Measurements from ENCODE around the gene VAPB.
A peak's percentile ranks its signal among the peaks of the same experiment; 100 is the strongest.

The VAPB gene

GRCh38 chr20:58466095-58466708, 77.2 kb downstream of the VAPB start:
- DNase-seq = no peak

DNA sequence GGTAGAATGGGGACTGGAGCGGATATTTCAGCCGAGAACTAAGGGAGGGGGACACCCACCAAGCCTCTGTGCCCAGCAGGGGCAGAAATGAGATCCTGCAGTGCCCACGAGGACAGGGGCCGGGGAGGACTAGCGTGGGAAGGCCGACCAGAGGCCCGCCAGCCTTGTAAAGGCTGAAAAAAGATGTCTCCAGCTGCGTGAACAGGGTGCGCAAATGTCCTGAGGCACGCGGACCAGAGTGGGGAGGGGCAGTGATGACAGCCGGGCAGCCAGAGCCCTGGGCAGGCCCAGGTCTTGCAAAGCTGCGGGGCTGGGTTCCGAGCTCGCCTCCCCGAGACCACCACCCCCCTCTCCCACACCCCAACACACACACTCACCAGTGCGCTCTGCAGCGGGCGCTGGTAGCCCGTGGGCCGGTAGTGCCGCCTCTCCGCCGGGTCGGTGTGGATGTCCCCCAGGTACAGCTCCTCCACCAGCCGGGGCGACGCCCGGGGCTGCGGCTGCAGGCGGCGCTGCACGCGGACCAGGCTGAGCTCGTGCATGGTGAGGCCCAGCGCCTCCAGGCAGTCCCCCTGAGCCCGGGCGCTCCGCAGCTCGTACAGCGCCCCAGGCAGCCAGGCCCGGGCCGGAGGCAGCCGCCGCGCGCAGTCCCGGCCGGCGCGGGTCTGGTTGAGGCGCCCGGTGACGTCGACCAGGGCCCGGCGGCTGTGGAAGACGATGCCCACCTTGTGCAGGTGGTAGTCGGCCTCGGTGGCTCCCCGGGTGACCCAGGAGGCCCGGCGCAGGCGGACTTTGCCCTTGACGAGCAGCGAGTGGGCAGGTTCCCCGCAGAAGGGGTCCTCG, 77.9 kb downstream of the VAPB start:
- no peak for DNase-seq

- no peak for DNase-seq
Observed at GRCh38 chr20:58467572-58468527, 78.8 kb downstream of the VAPB start.

- no peak for DNase-seq
Observed at GRCh38 chr20:58469616-58470015, 80.6 kb downstream of the VAPB start.

- no peak for DNase-seq
Observed at GRCh38 chr20:58470336-58471192, 81.5 kb downstream of the VAPB start.

DNA sequence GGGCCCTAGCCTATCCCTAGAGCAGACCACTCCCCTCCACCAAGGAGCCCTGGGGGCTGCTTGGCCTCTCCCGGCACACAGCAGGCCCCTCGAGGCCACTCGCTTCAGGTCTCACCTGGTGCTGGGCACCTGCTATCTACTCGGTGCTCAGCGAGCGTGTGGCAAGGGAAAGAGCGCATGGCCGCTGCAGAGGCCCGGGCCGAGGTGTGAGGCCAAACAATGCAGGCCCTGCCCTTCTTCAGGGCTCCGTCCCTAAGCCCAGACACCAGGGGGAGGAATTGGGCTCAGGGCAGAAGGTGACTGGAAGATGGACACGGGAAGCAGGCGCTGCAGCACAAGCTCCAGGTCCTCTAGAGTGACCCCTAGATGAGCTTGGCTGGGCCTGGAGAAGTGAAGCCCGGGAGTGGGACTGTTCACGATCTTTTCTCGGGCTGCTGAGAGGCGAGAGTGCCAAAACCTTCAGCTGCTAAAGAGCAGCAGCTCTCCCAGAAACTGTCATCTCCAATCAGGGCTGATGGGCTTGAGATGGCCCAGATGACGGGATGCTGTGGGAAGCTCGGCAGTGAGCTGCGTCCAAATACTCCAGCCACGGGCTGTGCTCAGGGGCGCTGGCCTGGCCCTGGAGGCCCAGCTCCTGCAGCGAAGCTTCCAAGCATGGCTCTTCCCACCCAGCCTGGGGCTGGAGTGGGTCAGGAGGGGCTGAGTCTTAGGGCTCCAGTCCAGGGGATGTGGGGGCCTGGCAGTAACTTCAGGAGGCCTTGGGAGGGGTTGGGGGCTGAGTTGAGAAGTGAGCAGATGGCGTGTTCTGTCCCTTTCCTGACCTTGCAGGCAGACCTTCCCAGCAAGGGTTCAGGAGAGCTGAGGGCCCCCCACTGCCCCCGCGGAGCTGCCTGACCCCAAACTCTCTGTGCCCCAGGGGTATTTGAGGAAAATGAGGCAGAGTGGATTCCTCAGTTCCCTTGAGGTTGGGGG, 82.5 kb downstream of the VAPB start:
- DNase-seq = peak; percentile 7

- no peak for DNase-seq
Observed at GRCh38 chr20:58472273-58473018, 83.4 kb downstream of the VAPB start.

GRCh38 chr20:58473453-58474425, 84.7 kb downstream of the VAPB start:
- no peak for DNase-seq

DNA sequence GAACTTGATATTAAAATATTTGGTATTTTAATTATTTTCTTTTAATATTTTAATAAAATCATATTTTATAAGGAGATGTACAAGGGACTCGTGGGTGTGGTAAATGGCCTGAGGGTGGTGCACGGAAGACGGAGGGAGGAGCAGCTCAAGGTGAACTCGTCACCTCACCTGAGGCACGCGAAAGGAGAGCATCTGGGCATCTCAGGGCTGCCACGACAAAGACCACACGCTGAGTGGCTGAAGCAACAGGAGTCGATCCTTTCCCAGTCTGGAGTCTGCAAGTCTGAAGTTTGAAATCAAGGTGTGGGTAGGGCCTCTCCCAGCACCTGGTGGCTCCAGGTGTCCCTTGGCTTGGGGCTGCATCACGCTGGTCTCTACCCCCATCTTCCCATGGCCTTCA, 86.4 kb downstream of the VAPB start:
- DNase-seq = no peak

GRCh38 chr20:58478141-58478805, 89.2 kb downstream of the VAPB start:
- DNase-seq = no peak

DNA sequence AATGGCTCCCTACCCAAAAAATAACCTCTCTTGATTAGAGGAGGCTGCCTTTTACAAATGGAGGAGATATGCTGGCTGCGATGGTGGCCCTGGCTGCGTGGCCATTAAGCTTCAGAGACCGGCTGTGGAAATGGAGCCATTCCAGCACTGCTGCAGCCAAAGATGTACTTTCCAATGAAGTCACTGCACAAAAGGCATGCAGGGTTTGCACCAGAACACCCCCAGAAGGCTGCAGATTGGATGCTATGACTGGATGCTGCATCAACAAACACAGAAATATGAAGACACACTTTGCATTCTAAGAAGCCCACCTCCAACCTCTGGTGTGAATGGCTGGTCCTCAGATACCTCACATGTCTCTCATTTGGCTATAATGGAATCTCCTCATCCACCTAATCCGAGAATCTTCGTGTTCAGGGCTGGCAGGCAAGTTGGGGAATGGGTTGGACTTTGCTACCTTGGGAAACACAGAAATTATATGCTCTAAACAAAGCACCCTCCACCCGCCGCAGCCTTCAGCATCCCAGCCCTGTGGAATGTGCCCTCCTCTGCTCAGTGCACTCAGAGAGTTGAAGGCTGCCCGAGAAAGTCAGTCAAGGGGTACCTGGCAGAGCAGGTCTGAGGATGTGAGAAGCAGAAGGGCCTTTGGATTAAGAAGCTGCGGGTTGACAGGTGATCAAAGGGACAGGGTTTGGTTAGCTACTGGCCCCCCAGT, 90.9 kb downstream of the VAPB start:
- DNase-seq = no peak

DNA sequence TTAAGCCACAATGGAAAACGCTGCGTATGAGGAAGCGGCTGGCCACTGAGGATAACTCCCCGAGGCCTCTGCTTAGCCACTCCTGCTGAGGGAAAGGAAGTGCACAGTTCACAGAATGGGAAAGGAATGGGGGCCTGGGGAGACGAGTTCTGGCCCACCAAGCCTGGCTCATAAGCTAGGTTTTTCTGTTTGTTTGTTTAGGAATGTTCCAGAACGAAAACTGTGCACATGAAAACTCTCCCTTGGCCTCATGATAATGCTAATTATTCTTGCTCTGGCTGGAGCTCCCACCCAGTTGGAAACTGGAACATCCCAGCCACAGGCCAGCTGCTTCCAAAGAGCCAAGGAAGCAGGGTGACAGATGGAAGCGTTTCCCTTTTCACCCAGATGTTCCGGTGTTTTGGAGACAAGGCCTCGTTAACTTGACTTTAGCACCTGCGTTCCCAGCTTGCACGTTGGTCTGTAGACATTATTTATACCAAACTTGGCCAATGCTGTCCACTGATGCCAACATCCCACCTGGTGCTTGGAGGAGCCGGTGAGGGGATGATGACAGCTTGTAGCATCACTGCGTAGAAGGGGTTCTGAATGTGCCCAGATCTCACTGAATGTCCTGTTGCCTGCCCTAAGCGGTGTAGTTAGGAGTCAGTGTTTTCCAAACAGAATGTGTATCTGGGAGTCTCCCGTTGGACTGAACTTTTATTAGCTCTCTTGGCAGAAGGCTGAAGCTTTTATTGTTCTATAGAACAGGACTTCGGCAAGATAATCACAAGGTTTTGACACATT, 91.7 kb downstream of the VAPB start:
- peak; percentile 41 for DNase-seq

- peak; percentile 74 for DNase-seq
Observed at GRCh38 chr20:58481481-58482021, 92.5 kb downstream of the VAPB start.

- DNase-seq = peak; percentile 49
Observed at GRCh38 chr20:58482416-58482815, 93.4 kb downstream of the VAPB start.

- DNase-seq = no peak
Observed at GRCh38 chr20:58483051-58483450, 94.0 kb downstream of the VAPB start.

- no peak for DNase-seq
Observed at GRCh38 chr20:58483470-58483869, 94.4 kb downstream of the VAPB start.

- no peak for DNase-seq
Observed at GRCh38 chr20:58485393-58485792, 96.4 kb downstream of the VAPB start.
